ENCODE data around the gene HEG1.

GRCh38 chr3:124969963-124970722 is 85.7 kb downstream of the HEG1 start:
- TF ChIP-seq POLR2A (IDR thresholded peaks at IDR 0.05; ENCODE audit: low read depth, low read length) (no peak), CTCF (IDR thresholded peaks at IDR 0.05; ENCODE audit: extremely low read depth in 1 of 2, insufficient read depth in 1 of 2, low read depth in 1 of 2, low read length in 2 of 2) (no peak), JUN (IDR thresholded peaks at IDR 0.05; ENCODE audit: borderline replicate concordance, insufficient read depth, insufficient read length, low read depth) (no peak), POLR2AphosphoS5 (IDR thresholded peaks at IDR 0.05; ENCODE audit: insufficient read depth, low read depth, low read length) (no peak), EZH2 (IDR thresholded peaks at IDR 0.05; ENCODE audit: borderline replicate concordance, low read depth, low read length, severe bottlenecking) (no peak), GATA2 (IDR thresholded peaks at IDR 0.05; ENCODE audit: insufficient read depth, insufficient read length, low read depth, low read length) (no peak)
